Calu3 (cell line): Measurements from ENCODE around the gene ABHD2. TPM values are rescaled to one million over a fixed set of nuclear protein-coding genes. Genes with fewer than 3 reads are reported as not detected.
"Not testable (repeated sequence)": the region's sequence is repeated elsewhere in the genome, so short reads cannot be mapped to it uniquely, and the experiment has no call there.

Source experiments
- BruUV-seq: library from RNA; stranded (reverse); fragments of 400-500 nt; replicated peaks from 2 replicates; lab custom pipeline; 2021; lab: Mats Ljungman, UMichigan
- CTCF ChIA-PET: fragments of 300-600 bp; sonication (Branson Sonifier 250); formaldehyde crosslinking; loops from one replicate; lab custom pipeline; 2022; ENCODE audit warnings: antibody characterized with exemption; lab: Charles Lee
- DNase-seq: peaks from one replicate; pipeline ENCODE4 v3.0.0; 2022
- H3K27ac Mint-ChIP-seq: one replicate; pipeline ENCODE4 v1.8.0; 2022; ENCODE audit warnings: mixed read lengths; ENCODE audit not compliant: unreplicated experiment
- H3K27me3 Mint-ChIP-seq: one replicate; pipeline ENCODE4 v1.8.0; 2022; ENCODE audit warnings: mixed read lengths; ENCODE audit not compliant: unreplicated experiment
- H3K36me3 Mint-ChIP-seq: one replicate; pipeline ENCODE4 v1.8.0; 2022; ENCODE audit warnings: mild to moderate bottlenecking, moderate library complexity, mixed read lengths; ENCODE audit not compliant: insufficient read depth, unreplicated experiment
- H3K4me1 Mint-ChIP-seq: one replicate; pipeline ENCODE4 v1.8.0; 2022; ENCODE audit warnings: mild to moderate bottlenecking, low read depth, mixed read lengths; ENCODE audit not compliant: unreplicated experiment
- H3K4me3 Mint-ChIP-seq: one replicate; pipeline ENCODE4 v1.8.0; 2022; ENCODE audit warnings: mild to moderate bottlenecking, low read depth, moderate library complexity, mixed read lengths; ENCODE audit not compliant: unreplicated experiment
- H3K9me3 Mint-ChIP-seq: one replicate; pipeline ENCODE4 v1.8.0; 2022; ENCODE audit warnings: low read depth, mixed read lengths; ENCODE audit not compliant: unreplicated experiment
- intact Hi-C: fragments of 100-400 bp; cut with micrococcal nuclease; formaldehyde crosslinking; loops from one replicate; pipeline ENCODE4 v1.10.0; 2022; ENCODE audit not compliant: unreplicated experiment
- total RNA-seq: library from RNA; stranded (reverse); gene quantifications from 2 replicates; pipeline ENCODE4 v1.2.3, GENCODE V29; 2022
- TF ChIP-seq, protein P1 (sequence below): fragments of 200-600 bp; IDR thresholded peaks from one replicate; pipeline ENCODE4 v1.8.0; 2022; ENCODE audit warnings: antibody characterized with exemption; ENCODE audit not compliant: unreplicated experiment

Gene ABHD2
- total RNA-seq, 1 experiment from 2014 or later = 353 TPM

DNA sequence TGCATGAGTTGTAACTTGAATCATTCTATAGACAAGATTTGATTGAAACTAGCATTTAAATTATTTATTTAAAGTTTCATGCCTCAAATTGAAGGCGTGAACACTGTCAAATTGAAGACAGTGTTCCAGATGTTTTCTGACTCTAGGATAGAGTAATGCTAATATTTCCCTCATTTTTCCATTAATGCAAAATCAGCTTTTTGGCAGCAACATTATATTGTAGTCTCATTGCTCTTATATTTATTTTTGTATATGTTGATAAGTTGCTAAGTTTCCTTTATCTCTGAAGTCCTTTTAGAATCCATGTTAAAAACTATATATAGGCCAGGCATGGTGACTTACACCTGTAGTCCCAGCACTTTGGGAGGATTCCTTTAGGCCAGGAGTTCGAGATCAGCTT is 160.3 kb downstream of the ABHD2 start:
- no TSS peak for BruUV-seq
- H3K27me3 Mint-ChIP-seq = peaks cover 1% of the 10 kb centered on the region
- H3K4me1 Mint-ChIP-seq = peaks cover 22% of the 10 kb centered on the region

GRCh38 chr15:89250142-89250541 is 161.9 kb downstream of the ABHD2 start:
- Mint-ChIP-seq H3K36me3 (peaks cover 34% of the 10 kb centered on the region), H3K4me1 (peaks cover 19% of the 10 kb centered on the region)
- BruUV-seq, CTCF ChIA-PET, H3K9me3 Mint-ChIP-seq, intact Hi-C loops, H3K27me3 Mint-ChIP-seq, DNase-seq, H3K27ac Mint-ChIP-seq, H3K4me3 Mint-ChIP-seq: not testable (repeated sequence)

More for the DNA sequence above, 160.3 kb downstream of the ABHD2 start:
- no peak overlapping the region for H3K4me3 Mint-ChIP-seq
- intact Hi-C loops = no loop called here
- H3K27ac Mint-ChIP-seq = no peak overlapping the region
- TF ChIP-seq, protein P1, sequence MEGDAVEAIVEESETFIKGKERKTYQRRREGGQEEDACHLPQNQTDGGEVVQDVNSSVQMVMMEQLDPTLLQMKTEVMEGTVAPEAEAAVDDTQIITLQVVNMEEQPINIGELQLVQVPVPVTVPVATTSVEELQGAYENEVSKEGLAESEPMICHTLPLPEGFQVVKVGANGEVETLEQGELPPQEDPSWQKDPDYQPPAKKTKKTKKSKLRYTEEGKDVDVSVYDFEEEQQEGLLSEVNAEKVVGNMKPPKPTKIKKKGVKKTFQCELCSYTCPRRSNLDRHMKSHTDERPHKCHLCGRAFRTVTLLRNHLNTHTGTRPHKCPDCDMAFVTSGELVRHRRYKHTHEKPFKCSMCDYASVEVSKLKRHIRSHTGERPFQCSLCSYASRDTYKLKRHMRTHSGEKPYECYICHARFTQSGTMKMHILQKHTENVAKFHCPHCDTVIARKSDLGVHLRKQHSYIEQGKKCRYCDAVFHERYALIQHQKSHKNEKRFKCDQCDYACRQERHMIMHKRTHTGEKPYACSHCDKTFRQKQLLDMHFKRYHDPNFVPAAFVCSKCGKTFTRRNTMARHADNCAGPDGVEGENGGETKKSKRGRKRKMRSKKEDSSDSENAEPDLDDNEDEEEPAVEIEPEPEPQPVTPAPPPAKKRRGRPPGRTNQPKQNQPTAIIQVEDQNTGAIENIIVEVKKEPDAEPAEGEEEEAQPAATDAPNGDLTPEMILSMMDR = no peak
- CTCF ChIA-PET = no interaction called here
- DNase-seq = no peak
- H3K9me3 Mint-ChIP-seq = no peaks in the 10 kb centered on the region
- peaks cover 50% of the 10 kb centered on the region for H3K36me3 Mint-ChIP-seq

Other genes starting within 250 kb of the ABHD2 start
- gene HAPLN3, start 192.9 kb upstream of the ABHD2 start, total RNA-seq = 8.8 and 9.1 TPM in 2 replicates
- 35.5 and 36.2 TPM in 2 replicates for gene MFGE8, start 175.1 kb upstream of the ABHD2 start, total RNA-seq
- gene RLBP1, start 133.1 kb downstream of the ABHD2 start, total RNA-seq = not detected in 2 replicates
- gene FANCI, start 155.5 kb downstream of the ABHD2 start, total RNA-seq = 138 and 140 TPM in 2 replicates
- gene POLG, start 246.4 kb downstream of the ABHD2 start, total RNA-seq = 83.6 and 92.3 TPM in 2 replicates